Ovary (tissue), 9 donors: ENCODE data around the gene LEKR1. TPM values are rescaled to one million over a fixed set of nuclear protein-coding genes. Genes with fewer than 3 reads are reported as not detected.

Experiments used
- DNase-seq, 5 donors: peaks; one replicate each; pipeline ENCODE4 v3.0.0-alpha.2; 2019 to 2020
- H3K27ac ChIP-seq, 2 donors: fragments of 200-600 bp; one replicate each; pipeline versions ENCODE4 v1.5.1 to v1.8.0; 2019 to 2022
- H3K27me3 ChIP-seq: fragments of 200-600 bp; one replicate; pipeline ENCODE4 v1.8.0; 2022
- H3K36me3 ChIP-seq: fragments of 200-600 bp; sonication (generic); one replicate; pipeline ENCODE4 v1.5.1; 2019
- H3K4me1 ChIP-seq: one replicate; pipeline ENCODE4 v1.8.1; 2013; ENCODE audit warnings: mild to moderate bottlenecking, moderate library complexity; ENCODE audit not compliant: insufficient read depth
- H3K4me3 ChIP-seq: fragments of 200-600 bp; sonication (generic); one replicate; pipeline ENCODE4 v1.5.1; 2017
- H3K9me3 ChIP-seq, 2 donors: fragments of 200-600 bp in 1 of 2; sonication (generic) in 1 of 2; one replicate each; pipeline versions ENCODE4 v1.5.1 to v1.8.1; 2013 to 2019; ENCODE audit warnings: mild to moderate bottlenecking in 1 of 2, moderate library complexity in 1 of 2
- EP300 ChIP-seq: sonication (generic); formaldehyde crosslinking; IDR thresholded peaks from one replicate; pipeline ENCODE4 v1.6.1; 2017; ENCODE audit warnings: antibody characterized with exemption
- POLR2A ChIP-seq: fragments of 450-650 bp; IDR thresholded peaks from one replicate; pipeline ENCODE4 v1.6.1; 2017; ENCODE audit warnings: antibody characterized with exemption, mild to moderate bottlenecking, moderate library complexity
- WGBS, 3 donors: extraction: QIAGEN DNeasy Blood & Tissue Kit in 1 of 3; methylation state at CpG; one replicate each; pipeline versions ENCODE4 v1.1.5 to v1.1.7; 2013 to 2017; 5-methylcytosine and 5-hydroxymethylcytosine counted together
- intact Hi-C, 4 donors: fragments of 100-400 bp; cut with DNase I; formaldehyde crosslinking; loops; one replicate each; pipeline versions ENCODE4 v1.11.0 to v1.15.1; 2022 to 2023
- polyA plus RNA-seq, 2 donors: library from polyadenylated mRNA; stranded (reverse); fragments of 200-250 nt in 1 of 2; fragments of 350-450 nt in 1 of 2; fragmentation: Illumina TruSeq in 1 of 2; extraction: RNeasy Lipid Tissue Mini Kit (QIAGEN cat#74804) in 1 of 2; gene quantifications; one replicate each; pipeline ENCODE4 v1.2.3, GENCODE V29; 2013 to 2014
- total RNA-seq, 7 donors: library from RNA; depleted of rRNA in 2 of 7; stranded (reverse); fragments of >200 nt in 2 of 7; fragmentation: NEBNext Ultra II Directional in 3 of 7; extraction: Animal tissue kit (Norgen Biotek cat#: 25700) in 3 of 7; gene quantifications; one replicate each; pipeline versions ENCODE4 v1.1.0 to v1.2.4, GENCODE V29; 2016 to 2023
- TF ChIP-seq, protein P1 (sequence below), 3 donors: fragments of 450-650 bp in 2 of 3; fragments of 200-600 bp in 1 of 3; IDR thresholded peaks; one replicate each; pipeline versions ENCODE4 v1.5.1 to v1.8.0; 2016 to 2022; ENCODE audit warnings: antibody characterized with exemption in 3 of 3, mild to moderate bottlenecking in 1 of 3
- donor health status: DM: no; HTN: no; CAD: no; lungs with moderate emphysema.
- donor health status: DM: no; HTN: no; CAD: no.
- donor health status: Bipolar disorder and iron deficiency.
- donor health status: DM: yes; HTN: yes; CAD: no.
- donor health status: DM: no; HTN: no; CAD: no.
- donor health status: DM: yes; HTN: yes; CAD: no.

Gene LEKR1
- total and polyA plus RNA-seq, 9 donors = 0.38 to 7.8 (median 2.4) TPM

GRCh38 chr3:157070678-157070999 lies 244.5 kb downstream of the LEKR1 start:
- no peaks in the 10 kb centered on the region for H3K9me3 ChIP-seq
- intact Hi-C loops = loop anchor here in 1 of 4 donors (10.0 kb wide), 1 partner anchor 256 kb away; no protein-coding TSS in a partner anchor
- 68 to 85% (median 77%) methylated on average over 2 of the region's 2 CpGs for WGBS, 3 donors
- H3K27ac ChIP-seq = no peak overlapping the region
- no peaks in the 10 kb centered on the region for H3K27me3 ChIP-seq
- H3K36me3 ChIP-seq = no peaks in the 10 kb centered on the region
- H3K4me3 ChIP-seq = no peak overlapping the region
- TF ChIP-seq POLR2A (no peak), EP300 (no peak)
- TF ChIP-seq, protein P1, sequence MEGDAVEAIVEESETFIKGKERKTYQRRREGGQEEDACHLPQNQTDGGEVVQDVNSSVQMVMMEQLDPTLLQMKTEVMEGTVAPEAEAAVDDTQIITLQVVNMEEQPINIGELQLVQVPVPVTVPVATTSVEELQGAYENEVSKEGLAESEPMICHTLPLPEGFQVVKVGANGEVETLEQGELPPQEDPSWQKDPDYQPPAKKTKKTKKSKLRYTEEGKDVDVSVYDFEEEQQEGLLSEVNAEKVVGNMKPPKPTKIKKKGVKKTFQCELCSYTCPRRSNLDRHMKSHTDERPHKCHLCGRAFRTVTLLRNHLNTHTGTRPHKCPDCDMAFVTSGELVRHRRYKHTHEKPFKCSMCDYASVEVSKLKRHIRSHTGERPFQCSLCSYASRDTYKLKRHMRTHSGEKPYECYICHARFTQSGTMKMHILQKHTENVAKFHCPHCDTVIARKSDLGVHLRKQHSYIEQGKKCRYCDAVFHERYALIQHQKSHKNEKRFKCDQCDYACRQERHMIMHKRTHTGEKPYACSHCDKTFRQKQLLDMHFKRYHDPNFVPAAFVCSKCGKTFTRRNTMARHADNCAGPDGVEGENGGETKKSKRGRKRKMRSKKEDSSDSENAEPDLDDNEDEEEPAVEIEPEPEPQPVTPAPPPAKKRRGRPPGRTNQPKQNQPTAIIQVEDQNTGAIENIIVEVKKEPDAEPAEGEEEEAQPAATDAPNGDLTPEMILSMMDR (IDR thresholded peaks at IDR 0.05) = no peak
- no peaks in the 10 kb centered on the region for H3K4me1 ChIP-seq
- DNase-seq = no peak

DNA sequence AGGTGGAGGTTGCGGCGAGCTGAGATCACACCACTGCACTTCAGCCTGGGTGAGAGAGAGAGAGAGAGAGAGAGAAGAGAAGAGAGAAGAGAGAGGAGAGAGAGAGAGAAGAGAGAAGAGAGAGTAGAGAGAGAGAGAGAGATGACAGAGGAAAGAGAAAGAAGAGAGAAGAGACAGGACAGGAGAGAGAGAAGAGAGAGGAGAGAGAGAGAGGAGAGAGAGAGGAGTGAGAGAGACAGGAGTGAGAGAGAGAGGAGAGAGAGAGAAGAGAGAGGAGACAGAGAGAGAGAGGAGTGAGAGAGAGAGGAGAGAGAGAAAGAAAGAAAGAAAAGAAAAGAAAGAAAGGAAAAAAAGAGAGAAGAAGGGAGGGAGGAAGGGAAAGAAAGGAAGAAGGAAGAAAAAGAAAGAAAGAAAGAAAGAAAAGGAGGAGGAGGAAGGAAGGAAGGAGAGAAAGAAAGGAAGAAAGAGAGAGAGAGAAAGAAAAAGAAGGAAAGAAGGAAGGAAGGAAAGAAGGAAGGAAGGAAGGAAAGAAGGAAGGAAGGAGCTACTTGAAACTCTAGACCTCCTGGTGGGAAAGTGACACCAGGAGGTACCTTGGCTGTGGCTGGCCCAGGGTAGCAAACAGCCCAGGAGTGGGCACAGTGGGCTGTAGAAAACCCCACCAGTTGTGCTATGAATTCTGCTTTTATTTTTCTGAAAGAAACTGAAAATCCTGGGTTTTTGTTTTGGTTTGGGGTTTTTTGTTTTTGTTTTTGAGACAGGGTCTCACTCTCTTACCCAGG lies 245.8 kb downstream of the LEKR1 start:
- 92 to 100% (median 99%) methylated on average over 2 of the region's 2 CpGs for WGBS, 3 donors
- TF ChIP-seq, protein P1 (IDR thresholded peaks at IDR 0.05) = no peak
- no peak for TF ChIP-seq POLR2A
- TF ChIP-seq EP300 = no peak
- no peaks in the 10 kb centered on the region for H3K4me1 ChIP-seq
- intact Hi-C loops = loop anchor here in 1 of 4 donors (10.0 kb wide), 1 partner anchor 257 kb away; no protein-coding TSS in a partner anchor
- no peak for DNase-seq
- H3K9me3 ChIP-seq = no peaks in the 10 kb centered on the region
- no peak overlapping the region for H3K4me3 ChIP-seq
- no peaks in the 10 kb centered on the region for H3K36me3 ChIP-seq
- H3K27me3 ChIP-seq = no peaks in the 10 kb centered on the region
- H3K27ac ChIP-seq = no peak overlapping the region

- H3K4me3 ChIP-seq = no peak overlapping the region
- H3K4me1 ChIP-seq = peaks cover 2% of the 10 kb centered on the region
- no peak for DNase-seq
- no peaks in the 10 kb centered on the region for H3K9me3 ChIP-seq
- WGBS, 3 donors = 50 to 69% (median 53%) methylated on average over 4 of the region's 4 CpGs
- no peak overlapping the region for H3K27ac ChIP-seq
- TF ChIP-seq, protein P1 (IDR thresholded peaks at IDR 0.05) = no peak
- no peak for TF ChIP-seq POLR2A
- intact Hi-C loops = loop anchor here in 1 of 4 donors (10.0 kb wide), 1 partner anchor 259 kb away; no protein-coding TSS in a partner anchor
- no peaks in the 10 kb centered on the region for H3K36me3 ChIP-seq
- H3K27me3 ChIP-seq = no peaks in the 10 kb centered on the region
Observed at GRCh38 chr3:157073810-157074209, 247.7 kb downstream of the LEKR1 start.

DNA sequence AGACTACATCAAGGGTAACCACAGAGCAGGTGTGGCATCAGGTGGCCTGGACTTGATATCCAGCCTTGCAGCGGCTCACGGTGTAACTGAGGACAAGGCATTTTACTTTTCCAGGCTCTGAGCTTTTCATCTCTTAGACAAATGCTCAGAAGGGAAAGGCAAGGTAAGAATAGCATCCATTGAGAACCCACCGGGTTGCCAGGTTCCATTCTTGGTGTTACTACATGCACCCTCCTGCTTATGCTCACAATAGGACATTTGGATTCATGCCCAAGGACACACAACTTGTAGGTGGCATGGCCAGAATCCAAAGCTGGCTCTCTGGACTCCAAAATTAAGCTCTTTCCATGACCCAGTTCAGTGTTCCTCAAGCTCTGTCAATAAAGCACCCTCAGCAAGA lies 248.3 kb downstream of the LEKR1 start:
- TF ChIP-seq EP300 (no peak), POLR2A (no peak)
- TF ChIP-seq, protein P1 (IDR thresholded peaks at IDR 0.05) = no peak
- no peaks in the 10 kb centered on the region for H3K36me3 ChIP-seq
- no peak overlapping the region for H3K4me3 ChIP-seq
- no peak for DNase-seq
- peaks cover 2% of the 10 kb centered on the region for H3K4me1 ChIP-seq
- WGBS, 3 donors = 91 to 94% (median 91%) methylated on average over 3 of the region's 3 CpGs
- intact Hi-C loops = loop anchor here in 1 of 4 donors (10.0 kb wide), 1 partner anchor 260 kb away; no protein-coding TSS in a partner anchor
- no peaks in the 10 kb centered on the region for H3K9me3 ChIP-seq
- H3K27me3 ChIP-seq = no peaks in the 10 kb centered on the region
- H3K27ac ChIP-seq = no peak overlapping the region
